HG03139 (cell line): Measurements from ENCODE around the gene EIPR1.

ENCODE experiments used
- ATAC-seq: cut with Tn5 transposase; IDR thresholded peaks from one replicate; pipeline ENCODE4 v1.9.1; 2021; ENCODE audit not compliant: unreplicated experiment

The EIPR1 gene

DNA sequence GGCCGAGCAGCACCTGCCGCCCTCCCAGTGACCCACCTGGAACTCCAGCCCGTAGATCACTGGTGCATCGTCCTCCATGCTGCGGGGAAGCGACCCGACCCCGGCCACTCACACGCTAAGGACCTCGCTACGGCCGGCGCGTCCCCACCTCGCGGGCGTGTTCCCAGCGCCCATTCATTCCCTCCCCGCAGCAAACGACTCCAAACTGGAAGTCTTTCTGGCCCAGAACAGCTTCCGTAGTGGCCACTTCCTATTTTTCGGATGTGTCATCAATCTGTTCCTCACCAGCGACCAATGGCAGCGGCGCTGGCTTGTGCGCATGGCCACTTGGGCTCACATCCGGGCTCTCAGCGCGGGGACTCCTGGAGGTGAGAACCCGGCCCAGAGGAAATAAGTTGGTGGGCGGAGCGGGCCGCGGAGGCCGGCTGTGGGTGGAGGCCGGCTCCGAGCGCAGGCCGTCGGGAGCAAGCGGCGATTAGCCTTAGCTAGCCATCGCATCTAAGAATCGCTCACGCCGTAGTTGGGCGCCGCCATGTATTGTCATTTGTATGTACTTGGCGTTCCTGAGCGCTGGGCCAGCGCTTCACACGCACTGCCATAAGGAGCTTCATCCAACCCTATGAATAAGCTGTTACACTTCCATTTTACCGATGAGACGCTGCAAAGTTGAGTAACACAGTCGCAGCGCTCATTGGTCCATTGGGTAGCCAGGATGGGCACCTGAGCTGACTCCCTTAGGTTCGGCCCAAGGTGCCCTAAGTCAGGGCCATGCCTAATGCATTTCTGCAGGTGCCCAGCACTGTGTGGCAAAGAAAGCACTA, at the start of gene EIPR1:
EIPR1 (minus strand) TSS at position 207 of the 821 bp plus-strand sequence; CDS start at position 78, 129 bp downstream.
- peak; percentile 76 for ATAC-seq

DNA sequence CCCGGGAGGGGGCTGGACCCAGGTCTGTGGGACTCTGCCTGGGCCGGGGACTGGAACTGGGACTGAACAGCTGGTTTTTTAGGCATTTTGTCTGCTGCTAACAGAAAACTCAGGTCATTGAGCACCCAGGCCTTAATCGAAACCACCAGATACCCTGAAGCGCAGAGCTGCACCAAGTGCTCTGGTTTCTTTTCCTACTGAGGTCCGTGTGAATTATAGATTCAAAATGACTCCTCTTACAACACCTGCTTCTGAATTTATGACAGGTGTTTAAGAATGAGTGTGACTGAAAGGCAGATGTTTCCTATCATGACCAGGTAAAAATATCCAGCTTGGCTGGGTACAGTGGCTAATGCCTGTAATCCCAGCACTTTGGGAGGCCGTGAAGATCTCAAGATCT, 49.7 kb upstream of the EIPR1 start:
- no peak for ATAC-seq

DNA sequence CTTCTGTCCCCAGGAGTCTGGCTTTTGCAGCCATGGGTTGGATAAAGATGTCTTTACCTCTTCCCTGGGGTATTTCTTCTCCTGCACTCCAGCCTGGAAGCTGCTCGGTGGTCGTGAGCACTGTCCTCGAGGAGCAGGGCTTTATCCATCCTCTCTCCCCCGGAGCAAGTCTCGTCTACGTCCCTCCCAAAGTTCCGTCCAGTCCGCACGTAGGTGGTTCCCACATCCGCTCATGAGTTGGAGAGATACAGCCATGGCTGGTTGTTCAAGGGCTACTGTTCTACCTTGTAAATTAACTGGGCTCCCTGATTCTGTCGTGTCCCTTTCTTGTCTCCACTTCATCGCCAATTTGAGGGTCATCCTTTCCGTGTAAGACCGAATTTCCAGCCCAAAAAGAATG, 49.0 kb upstream of the EIPR1 start:
- no peak for ATAC-seq

DNA sequence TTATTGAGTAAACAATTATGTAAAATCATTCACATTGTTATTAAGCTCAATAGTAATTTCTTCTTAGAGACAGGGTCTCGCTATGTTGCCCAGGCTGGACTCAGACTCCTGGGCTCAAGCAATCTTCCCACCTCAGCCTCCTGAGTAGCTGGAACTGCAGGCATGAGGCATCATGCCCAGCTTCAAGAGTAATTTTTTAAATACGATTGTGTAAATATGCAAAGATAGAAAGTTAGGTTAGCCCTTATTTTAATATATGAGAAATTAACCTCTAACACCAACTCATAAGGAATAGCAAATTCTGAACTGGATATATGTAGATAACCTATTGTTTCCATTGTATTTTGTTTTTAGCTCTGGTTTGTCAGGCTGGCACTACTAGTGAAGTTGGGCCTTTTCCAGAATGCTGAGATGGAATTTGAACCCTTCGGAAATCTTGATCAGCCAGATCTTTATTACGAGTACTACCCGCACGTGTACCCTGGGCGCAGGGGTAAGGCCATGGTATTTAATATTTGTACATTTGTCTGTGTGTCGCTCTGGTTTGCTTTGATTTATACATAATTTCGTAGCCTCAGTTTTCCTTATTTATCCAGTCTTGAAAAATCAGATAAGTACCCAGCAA, 46.7 kb upstream of the EIPR1 start:
- no peak for ATAC-seq

DNA sequence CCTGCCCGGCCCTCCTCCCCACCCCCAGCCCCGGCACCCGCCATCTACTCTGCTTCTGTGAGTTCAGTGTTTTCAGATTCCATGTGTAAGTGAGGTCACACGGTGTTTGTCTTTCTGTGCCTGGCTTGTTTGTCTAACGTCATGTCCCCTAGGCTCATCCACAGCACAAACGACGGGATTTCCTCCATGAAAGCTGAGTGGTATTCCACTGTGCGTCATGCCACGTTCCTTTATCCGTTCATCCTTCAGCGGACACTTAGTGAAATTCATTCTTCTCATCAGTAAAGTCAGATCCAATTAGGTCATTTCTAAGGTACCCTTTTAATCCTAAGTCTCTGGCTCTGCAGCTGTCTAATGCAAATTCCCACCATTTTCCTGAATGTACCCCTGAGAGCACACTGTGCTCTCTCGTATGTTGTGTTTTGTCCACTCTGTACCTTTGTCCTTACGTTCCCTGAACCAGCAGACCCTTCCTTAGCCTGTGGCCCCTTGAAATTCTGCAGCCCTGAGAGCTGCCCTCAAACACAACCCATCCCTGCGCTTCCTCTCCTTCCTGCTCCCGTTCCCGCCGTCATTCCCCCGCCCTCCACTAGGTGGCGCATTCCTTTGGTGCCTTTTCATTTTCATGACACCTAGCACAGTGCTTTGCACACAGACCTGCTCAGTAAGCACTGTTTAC, 46.0 kb upstream of the EIPR1 start:
- no peak for ATAC-seq

DNA sequence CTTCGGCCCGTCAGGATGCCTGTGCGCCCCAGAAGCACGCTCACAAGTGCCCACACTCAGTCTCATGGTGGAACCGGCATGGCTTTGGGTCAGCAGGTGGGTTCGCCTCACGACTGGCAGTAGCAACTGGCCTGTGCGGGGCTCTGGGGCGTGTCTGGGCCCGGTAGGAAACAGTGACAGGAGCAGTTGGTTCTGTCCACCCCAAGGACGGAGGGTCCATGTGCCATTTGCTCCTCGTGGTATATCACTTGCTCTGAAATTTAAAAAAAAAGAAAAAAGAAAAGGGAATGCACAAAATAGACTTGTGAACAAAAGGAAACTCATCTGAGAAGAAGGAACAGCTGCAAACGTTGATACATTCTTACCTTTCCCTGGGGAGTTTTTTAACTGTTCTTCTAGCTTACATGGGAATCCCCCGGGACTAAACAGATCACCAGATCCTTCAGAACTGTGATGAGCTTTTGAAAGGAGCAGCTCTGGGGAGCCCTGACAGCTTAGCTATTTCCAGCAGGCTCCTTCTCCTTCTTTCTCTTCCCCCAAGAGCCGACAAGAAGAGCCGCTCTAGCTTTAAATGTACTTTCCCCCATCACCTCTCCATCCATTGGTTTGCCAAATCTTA, 44.7 kb upstream of the EIPR1 start:
- ATAC-seq = no peak

DNA sequence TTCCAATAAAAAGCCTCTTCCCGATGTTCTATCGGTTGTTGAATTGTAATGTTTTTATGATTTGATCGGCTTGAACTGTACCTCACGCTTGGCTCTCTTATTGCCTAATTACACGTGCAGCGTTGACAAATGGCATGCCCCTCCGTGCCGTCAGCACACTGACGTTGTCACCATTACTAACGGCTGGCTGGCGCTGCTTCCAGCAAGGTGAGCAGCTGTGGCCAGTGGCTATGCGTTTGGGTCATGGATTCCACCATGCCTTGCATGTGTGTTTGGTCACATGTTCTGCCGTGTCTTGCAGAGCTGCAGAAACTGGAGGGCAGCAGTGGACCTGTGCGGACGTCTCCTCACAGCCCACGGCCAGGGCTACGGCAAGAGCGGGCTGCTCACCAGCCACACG, 44.0 kb upstream of the EIPR1 start:
- no peak for ATAC-seq

DNA sequence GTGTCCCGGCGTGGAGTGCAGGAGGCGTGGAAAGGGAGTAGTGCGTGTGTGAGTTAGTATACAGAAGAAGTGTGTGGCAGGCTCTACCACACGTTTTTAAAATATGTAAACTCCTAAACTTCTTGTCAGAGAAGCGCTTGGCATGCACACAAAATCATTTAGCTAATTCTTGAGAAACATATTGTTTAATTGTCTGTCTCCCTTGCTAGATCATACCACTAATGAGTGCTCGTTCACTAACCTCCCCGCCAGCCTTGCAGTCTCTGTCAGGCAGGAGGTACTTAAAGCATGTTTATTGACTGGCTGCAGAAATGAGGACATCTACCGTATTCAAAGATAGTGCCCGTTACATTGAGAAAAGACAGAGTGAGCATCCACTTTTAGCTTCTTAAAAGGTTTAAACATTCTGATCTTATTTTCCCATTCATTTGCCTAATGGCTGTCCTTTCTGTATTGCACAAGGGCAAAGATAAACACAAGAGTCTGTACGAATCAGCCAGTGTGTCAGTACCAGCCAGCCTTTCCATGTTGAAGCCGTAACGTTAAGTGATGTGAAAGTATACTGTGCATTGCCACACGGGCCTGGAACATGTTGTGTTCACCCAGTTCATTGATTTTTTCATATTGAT, 43.3 kb upstream of the EIPR1 start:
- ATAC-seq = no peak

DNA sequence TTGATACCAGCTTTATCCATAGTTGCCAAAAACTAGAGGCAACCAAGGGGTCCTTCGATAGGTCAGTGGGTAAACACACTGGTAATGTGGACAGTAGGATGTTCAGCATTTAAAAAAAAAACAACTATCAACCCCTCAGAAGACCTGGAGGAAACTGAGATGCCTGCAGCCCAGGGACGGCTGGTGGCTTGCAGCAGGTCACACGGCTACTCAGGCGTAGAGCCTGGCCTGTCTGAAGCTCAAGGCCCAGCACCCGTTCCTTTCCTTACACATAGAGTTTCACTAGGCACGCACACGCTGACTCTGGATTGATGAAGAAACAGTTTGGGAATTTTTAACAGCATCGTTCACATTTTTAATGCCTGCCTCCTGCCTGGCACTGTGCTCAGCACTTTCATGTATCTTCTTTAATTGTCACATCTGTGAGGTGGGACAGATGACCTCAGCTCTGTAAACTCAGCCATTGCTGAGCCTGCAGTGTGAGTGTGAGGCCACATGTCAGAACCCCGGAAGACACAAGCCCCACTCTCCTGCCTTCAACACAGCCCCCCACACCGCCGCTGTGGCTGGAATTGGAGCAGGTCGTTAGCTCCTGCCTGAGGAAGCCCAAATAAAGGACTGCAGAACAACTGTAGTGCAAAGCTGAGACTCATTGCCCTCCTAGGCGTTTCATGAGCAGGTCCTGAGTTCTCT, 42.6 kb upstream of the EIPR1 start:
- ATAC-seq = no peak

DNA sequence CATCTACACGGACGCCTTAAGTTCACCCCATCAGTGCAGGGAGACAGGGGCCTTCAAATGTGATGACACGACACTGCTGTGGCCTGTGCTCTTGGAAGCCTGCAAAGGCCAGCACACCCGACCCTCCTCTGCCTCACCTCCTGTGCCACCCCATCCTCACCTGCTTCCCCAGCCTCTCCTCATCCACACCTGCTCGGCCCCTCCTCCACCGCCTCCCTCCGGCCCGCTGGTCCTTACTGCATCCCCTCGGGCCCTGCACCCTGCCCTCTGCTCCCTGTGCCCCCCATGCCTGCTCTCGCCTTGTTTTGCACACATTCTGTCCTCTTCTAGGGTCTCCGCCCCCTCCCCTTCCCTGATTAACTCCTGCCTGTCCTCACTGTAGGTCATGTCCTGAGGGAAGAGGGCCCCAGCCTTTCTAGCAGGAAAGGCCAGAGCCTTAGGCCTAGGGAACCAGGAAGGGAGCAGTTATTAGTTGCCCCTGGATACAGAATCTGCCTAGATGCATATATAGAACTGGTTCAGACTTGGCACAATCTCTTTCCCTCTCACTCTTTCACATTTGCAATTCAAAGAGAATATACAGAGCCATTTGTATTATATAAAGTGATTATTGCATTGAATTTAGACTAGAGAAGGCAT, 41.3 kb upstream of the EIPR1 start:
- no peak for ATAC-seq

DNA sequence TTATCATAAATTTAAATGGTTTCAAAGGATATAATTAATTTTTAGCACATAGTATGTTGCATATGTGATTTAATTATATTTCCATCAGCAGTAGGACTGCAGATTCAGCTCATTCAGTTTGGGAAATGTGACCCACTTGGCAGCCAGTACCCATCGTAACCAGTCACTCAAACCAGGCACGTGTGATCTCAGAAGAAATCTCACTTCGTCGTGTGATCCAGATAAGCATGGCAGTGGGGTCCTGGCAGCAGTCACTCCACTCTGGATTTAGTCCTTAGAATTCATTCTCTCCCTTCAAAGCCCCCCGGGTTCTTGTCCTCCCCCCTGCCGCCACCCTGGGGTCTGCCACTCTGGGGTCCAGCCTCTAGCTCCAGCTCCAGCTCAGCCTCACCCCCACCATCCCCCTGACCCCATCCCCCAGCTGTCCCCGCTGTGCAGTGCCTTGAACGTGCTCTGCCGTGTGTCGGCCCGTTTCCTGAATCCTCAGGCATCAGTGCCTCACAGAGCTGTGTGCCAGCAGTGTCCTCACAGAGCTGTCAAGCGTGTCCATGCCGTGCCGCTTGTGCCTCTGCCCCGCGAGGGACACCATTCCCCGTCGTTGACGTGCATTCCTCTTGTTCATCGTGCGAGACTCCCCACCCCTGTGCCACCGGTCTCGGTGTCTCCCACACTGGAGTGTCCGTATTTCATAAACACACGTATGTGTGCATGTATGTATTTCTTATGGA, 36.7 kb upstream of the EIPR1 start:
- ATAC-seq = no peak

DNA sequence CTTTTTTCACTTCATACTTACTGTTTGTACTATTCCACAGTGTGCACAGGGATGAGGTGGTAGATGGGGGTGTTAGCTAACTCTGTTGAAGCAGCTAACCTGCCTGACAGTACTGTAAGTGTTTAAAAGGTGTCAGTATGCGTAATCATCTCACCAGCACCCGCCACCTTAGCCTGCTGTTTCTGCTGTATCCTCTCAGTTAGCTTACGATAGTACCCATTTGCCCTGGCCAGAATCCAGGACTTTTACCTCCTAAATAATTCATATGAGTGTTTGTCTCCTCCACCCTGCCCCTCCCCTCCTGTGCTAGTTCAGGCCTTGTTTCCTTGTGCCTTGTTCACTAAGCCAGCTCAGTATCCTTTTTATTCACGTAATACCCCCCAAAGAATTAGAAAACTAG, 36.1 kb upstream of the EIPR1 start:
- ATAC-seq = no peak

DNA sequence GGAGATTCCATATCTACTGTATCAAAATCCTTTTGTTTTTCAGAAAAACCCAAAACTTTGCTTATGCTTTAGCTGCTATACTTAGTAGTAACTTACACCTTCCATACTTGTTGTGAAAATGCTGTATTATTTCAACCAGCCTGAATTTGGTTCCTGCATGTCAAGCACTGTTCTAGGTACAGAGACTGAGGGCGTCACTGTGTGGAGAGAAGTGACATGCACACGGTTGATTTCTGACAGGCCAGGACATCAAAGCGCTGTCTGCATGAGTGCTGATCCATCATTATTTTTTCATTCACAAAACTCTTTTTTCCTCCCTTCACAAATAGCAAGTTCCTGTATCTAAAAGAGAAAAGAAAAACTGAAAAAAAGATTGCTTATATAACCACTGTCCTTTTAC, 33.5 kb upstream of the EIPR1 start:
- no peak for ATAC-seq

DNA sequence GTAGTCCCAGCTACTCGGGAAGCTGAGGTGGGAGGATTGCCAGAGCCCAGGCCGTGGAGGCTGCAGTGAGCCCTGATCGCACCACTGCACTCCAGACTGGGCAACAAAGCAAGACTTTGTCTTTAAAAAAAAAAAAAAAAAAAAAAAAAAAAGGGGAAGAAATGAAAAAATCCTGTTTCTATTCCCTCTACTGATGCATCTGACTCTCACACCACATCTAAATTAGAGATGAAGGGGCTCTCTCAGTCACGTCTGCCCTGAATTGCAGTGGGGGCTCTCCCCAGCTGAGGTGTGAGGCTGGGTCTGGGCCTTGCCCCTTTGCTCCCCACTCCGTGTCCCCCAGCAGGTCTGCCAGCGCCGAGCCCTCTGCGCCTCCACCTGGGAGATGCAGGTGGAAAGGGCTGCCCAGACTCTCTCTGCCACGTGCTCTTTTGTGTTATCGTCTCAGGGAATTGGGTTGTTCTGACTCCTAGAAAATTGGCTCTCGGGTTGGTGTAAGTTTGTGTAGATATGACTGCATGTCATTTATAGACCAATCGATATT, 32.1 kb upstream of the EIPR1 start:
- ATAC-seq = no peak

DNA sequence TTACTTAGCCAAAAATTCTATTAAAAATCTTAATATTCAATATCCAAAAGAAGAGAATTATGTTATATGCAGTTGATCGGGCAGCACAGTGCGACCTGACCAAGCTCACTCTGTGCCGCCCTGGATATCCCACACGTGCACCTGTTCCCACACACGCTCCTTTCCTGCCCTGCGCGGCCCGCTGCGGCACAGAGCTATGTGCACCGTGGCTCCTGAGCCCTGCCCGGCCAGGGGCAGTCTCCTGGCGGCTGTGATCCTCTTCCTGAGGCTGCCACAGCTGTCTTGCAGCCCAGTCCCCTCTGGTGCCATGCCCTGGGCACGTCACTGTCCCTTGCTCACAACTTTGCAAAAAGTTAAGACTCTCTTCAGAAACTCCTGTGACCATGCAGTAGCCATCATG, 31.2 kb upstream of the EIPR1 start:
- no peak for ATAC-seq

DNA sequence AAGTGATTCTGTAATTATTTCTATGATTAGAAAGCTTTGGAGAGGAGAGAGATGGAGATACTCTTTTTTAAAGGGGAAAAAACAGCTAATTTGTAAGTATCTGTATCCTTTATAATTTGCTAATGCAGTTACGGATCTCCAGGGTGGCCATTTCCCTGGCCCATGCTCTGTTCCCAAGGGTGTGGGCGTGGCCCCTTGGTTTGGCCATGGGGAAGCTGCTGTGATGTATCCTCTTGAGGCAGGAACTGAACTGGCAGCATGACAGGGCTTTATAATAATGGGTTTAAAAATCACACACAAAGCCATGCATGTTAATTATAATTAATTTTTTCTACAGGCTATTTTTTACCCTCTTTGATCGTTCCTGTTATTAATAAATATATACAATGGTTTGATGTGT, 28.9 kb upstream of the EIPR1 start:
- no peak for ATAC-seq

DNA sequence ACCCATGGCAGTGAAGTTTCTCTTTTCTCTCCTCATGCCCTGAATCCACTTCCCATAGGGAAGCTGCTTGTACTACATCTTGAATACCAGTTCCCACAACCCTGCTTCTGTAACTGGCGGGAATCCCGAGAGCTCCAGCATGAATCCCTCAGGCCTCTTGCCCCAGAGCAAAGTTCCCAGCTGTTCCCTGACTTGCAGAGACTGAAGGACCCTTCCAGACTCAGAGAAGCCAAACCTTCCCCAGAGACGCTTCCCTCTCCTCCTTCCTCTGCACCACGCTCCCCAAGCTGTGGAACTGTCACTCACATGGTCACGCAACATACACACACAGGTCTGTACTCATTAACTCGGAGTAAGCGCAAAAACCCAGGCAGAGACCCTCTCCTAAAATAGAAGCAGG, 28.3 kb upstream of the EIPR1 start:
- ATAC-seq = no peak

DNA sequence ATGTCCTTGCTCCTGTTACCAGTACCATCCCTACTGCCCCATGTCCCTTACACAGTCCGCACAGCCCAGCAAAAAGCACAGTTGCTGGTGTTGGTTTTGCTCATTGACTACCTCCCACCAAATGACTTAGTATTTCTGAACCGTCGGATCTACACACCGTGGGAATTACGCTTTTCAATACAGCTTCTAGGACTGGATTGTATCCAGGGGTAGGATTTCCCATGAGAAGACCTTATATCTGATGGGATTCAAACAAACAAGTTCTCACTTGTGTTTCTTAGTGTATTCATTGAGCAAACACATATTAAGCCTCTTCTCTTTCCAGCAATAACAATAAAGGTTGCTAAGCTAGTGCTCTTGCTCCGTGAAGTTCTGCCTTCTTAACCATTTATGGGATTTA, 27.7 kb upstream of the EIPR1 start:
- no peak for ATAC-seq

DNA sequence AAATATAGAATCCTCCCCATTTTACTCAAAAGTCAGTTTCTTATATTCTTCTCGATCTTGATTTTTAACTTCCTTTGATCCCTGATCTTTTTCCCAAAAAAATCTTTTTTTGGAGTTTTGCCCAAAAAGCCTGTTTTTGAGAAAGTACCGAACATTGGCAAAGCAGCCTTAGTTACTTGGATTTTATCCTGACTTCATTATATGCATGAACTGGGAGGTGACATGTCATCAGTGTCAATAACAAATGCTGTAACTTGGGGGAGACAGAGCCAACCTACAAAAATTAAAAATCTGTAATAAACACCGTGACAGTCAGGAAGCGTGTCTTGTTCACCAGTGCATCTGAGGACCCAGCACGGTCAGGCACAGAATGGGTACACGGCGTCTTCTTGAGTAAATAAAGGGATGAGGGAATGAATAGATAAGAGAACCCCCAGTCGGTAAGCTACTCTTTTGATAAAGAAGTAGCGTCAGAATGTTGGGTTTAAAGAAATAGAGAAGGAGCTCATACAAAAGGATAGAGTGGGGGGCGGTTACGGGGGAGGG, 26.8 kb upstream of the EIPR1 start:
- no peak for ATAC-seq
